Inferior parietal cortex (tissue), 1 donor: ENCODE data around the gene CERS4.
"Not testable (repeated sequence)": the region's sequence is repeated elsewhere in the genome, so short reads cannot be mapped to it uniquely, and the experiment has no call there.

Experiments used
- DNase-seq: peaks from one replicate; pipeline ENCODE4 v3.0.0-alpha.2; 2016; ENCODE audit errors: extremely low spot score

The CERS4 gene

GRCh38 chr19:8209462-8210378 is 550 bp downstream of the CERS4 start:
- peak; percentile 16 for DNase-seq

- DNase-seq: no peak
These were observed 1.4 kb downstream of the CERS4 start for GRCh38 chr19:8210421-8211101.

GRCh38 chr19:8212212-8212611 is 3.0 kb downstream of the CERS4 start:
- DNase-seq: peak; percentile 22

- no peak for DNase-seq
These were observed 3.7 kb downstream of the CERS4 start for GRCh38 chr19:8212916-8213315.

- no peak for DNase-seq
These were observed 4.9 kb downstream of the CERS4 start for GRCh38 chr19:8213827-8214672.

DNA sequence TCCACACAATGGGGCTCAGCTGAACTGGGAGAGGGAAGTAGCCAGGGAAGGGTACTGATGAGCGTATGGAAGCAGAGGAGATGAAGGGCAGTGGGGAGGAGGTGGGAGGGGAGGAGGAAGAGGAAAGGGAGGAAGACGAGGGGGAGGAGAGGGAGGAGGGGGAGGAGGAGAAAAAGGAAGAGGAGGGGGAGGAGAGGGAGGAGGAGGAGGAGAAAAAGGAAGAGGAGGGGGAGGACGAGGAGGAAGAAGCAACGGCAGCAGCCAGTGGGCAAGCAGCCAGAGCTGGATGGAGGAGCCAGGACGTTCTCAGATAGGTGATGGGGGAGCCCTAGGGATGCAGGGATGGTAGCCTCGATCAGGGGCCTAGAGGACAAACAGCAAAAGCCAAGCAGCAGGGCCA is 5.6 kb downstream of the CERS4 start:
- DNase-seq: no peak

- DNase-seq: no peak
These were observed 6.6 kb downstream of the CERS4 start for GRCh38 chr19:8215783-8216182.

- no peak for DNase-seq
These were observed 7.2 kb downstream of the CERS4 start for GRCh38 chr19:8216357-8216756.

- not testable (repeated sequence) for DNase-seq
These were observed 9.0 kb downstream of the CERS4 start for GRCh38 chr19:8218127-8218526.

- no peak for DNase-seq
These were observed 11.3 kb downstream of the CERS4 start for GRCh38 chr19:8220481-8220880.

- peak; percentile 75 for DNase-seq
These were observed 12.0 kb downstream of the CERS4 start for GRCh38 chr19:8221161-8221560.

GRCh38 chr19:8223442-8223841 is 14.3 kb downstream of the CERS4 start:
- DNase-seq: not testable (repeated sequence)

- DNase-seq: no peak
These were observed 15.4 kb downstream of the CERS4 start for GRCh38 chr19:8224394-8225145.

DNA sequence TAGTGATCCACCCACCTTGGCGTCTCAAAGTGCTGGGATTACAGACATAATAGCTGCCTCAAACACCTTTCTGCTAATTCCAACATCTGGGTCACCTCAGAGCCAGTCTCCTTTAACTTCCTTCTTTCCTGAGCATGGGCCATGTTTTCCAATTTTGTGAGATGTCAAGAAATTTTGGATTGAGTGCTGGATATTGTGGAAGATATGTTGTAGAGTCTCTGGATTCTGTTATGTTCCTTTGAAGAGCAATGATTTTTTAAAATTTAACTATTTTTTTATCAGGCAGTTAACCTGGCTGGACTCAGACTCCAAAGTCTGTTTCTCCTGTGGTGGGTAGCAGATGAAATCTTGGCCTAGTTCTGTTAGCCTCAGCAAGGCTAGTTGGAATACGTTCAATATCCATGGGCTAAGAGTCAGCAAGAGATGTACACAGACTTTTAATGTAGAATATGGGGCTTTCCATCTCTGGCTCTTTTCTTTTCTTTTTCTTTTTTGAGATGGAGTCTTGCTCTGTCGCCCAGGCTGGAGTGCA is 22.0 kb downstream of the CERS4 start:
- no peak for DNase-seq

GRCh38 chr19:8233370-8233769 is 24.2 kb downstream of the CERS4 start:
- no peak for DNase-seq

DNA sequence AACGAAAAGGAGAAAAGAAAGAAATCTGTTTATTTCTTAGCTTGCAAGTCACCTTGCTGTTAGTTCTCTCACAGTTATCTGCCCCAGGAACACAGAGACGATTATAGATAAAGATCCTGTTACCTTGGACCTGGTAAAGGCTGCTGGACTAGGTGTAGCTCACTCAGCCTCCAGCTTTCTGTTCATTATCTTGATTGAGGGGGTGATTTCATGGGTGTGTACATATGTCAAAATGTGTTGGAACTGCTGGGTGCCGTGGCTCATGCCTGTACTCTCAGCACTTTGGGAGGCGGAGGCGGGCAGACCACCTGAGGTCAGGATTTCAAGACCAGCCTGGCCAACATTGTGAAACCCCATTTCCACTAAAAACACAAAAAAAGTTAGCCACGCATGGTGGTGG is 27.9 kb downstream of the CERS4 start:
- DNase-seq: no peak

DNA sequence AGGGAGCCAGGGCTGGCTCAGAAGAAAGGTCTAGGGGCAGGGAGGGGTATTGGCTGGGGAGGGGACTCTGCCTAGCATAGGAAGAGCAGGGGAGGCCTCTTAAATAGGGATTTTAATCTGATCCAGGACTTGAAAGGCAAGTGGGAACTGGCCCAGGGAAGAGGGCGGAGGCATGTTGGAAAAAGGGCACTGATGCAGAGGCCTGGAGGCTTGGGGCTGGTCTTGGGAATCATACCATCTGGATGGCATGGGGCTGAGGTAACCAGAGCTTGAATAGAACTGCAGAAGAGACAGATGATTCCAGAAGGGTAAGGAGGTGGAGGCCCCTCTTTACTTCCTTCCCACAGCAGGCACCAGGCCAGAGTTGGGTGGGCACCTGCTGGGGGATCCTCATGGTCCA is 29.1 kb downstream of the CERS4 start:
- no peak for DNase-seq

DNA sequence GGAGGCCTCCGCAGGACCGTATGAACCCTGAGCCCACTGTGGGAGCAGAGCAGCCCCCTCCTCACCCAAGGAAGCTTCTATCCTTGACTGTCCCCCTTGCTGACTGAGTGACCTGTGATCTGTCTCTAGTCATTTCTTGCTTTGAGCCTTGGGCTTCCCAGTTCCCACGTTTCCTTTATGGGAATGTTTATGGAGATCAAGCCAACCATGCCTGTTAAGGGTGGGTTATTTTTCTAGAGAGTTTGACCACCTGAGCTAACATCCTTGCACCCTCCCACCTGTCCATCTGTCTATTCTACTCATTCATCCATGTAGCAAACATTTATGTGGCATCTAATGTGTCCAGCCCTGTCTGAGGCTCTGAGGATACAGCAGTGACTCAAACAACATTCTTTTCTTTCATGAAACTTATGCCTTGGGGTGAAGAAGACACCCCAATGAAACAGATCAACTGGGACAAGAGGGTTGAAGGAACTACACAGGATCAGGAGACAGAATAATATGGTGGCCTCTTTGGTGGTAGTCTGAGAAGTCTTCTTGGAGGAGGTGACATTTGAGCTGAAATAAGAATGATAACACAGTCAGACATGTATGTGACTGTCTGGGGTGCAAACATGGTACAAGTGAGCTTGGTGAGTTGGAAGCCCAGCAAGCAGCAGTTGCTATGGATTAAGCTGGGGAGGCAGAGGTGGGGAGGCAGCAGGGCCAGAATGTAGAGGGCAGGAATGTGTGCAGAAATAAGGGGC is 30.5 kb downstream of the CERS4 start:
- no peak for DNase-seq

GRCh38 chr19:8240274-8241229 is 31.4 kb downstream of the CERS4 start:
- DNase-seq: peak; percentile 82
